HG03432 (cell line): ENCODE data around the gene RCN2.

ENCODE experiments used
- ATAC-seq: cut with Tn5 transposase; IDR thresholded peaks from one replicate; pipeline ENCODE4 v1.9.1; 2021; ENCODE audit warnings: mild to moderate bottlenecking, moderate library complexity; ENCODE audit not compliant: unreplicated experiment

The RCN2 gene

GRCh38 chr15:76993114-76993725 is 61.7 kb downstream of the RCN2 start:
- ATAC-seq = no peak

GRCh38 chr15:76994001-76994400 is 62.5 kb downstream of the RCN2 start:
- no peak for ATAC-seq

GRCh38 chr15:76994496-76994895 is 62.9 kb downstream of the RCN2 start:
- no peak for ATAC-seq

- ATAC-seq = peak; percentile 65
Measured at GRCh38 chr15:76994971-76995945, 63.7 kb downstream of the RCN2 start, which contains the start of gene PSTPIP1. Gene PSTPIP1, plus strand, starts transcription at chr15:76995126. Its CDS starts 448 bp downstream, at chr15:76995574.

GRCh38 chr15:76996076-76996525 is 64.6 kb downstream of the RCN2 start:
- ATAC-seq = no peak

GRCh38 chr15:76996526-76997401 is 65.2 kb downstream of the RCN2 start:
- ATAC-seq = no peak

- no peak for ATAC-seq
Measured at GRCh38 chr15:76998663-76999285, 67.2 kb downstream of the RCN2 start.

GRCh38 chr15:76999996-77000395 is 68.4 kb downstream of the RCN2 start:
- no peak for ATAC-seq

- no peak for ATAC-seq
Measured at GRCh38 chr15:77001351-77001750, 69.8 kb downstream of the RCN2 start.

GRCh38 chr15:77001966-77002365 is 70.4 kb downstream of the RCN2 start:
- no peak for ATAC-seq

GRCh38 chr15:77002436-77002835 is 70.9 kb downstream of the RCN2 start:
- ATAC-seq = no peak

GRCh38 chr15:77002954-77003912 is 71.7 kb downstream of the RCN2 start:
- peak; percentile 79 for ATAC-seq
